ENCODE data around the gene KPNA6. TPM values are rescaled to one million over a fixed set of nuclear protein-coding genes. Genes with fewer than 3 reads are reported as not detected.

Gene KPNA6
- total RNA-seq, 1 donor from 2014 or later: 24.2 TPM

DNA sequence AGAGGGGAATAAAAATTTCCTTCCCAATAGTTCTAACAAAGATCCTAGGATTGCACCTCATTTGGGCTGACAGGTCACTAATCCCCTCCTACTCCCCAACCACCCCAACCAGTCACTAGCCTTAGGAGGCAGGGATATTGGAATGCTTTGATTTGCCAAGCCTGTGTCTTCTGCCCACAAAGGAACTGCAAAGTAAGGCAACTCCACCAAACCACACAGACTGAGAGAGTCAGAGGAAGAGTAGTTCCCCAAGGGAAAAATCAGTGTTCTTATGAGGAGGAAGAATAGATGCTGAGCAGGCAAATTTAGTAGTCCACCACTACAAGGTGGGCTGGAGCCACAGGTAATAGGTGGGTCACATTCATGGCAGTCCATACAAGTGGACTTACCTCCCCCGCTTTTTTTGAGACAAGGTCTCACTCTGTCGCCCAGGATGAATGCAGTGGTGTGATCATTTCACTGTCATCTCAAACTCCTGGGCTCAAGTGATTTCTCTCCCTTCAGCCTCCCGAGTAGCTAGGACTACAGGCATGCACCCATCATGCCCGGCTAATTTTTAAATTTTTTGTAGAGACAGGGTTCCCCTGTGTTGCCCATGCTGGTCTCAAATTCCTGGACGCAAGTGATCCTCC, 38.8 kb upstream of the KPNA6 start:
- DNase-seq (ENCODE audit: low read depth) (peak; percentile 26), FAIRE-seq (no peak)

DNA sequence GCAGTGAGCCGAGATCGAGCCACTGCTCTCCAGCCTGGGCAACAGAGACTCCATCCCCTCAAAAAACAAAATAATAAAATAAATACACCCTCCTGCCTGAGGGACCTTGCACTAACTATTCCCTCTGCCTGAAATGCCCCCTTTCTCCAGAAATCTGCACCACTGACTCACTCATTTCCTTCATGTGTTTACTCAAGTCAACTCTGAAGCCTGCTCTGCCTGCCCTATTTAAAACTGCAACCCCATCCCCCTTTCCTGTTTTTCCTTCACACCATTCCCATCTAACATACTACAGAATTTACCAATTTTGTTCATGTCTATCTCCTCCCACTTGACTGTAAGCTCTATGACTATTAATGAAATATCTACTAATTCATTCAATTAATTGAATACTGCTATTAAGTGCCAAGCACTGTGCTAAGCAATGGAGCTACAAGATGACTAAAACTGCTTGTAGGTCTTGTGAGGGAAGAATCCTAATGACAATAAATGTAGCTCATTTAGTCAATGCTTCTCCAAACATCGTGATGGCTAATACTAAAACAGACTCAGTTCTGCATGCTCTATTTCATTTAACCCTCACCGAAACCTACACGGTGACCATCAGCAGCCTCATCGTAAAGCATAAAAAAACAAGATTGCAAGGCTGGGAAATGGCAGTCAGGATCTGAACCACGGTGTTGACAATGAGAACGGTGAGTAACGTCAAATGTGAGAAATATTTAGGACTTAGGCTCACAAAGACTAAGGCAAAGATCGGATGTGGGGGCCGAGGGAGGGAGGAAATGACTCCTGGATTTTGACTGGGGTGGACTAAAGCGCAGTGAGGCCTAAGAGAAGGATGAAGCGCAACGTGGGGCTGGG, 35.9 kb upstream of the KPNA6 start:
- peaks cover 4% of the 10 kb centered on the region for H3K36me3 ChIP-seq (ENCODE audit: control insufficient read depth, insufficient read depth, low read length)
- no peak for FAIRE-seq
- peak; percentile 66 for DNase-seq (ENCODE audit: low read depth)
- TF ChIP-seq, protein P1, sequence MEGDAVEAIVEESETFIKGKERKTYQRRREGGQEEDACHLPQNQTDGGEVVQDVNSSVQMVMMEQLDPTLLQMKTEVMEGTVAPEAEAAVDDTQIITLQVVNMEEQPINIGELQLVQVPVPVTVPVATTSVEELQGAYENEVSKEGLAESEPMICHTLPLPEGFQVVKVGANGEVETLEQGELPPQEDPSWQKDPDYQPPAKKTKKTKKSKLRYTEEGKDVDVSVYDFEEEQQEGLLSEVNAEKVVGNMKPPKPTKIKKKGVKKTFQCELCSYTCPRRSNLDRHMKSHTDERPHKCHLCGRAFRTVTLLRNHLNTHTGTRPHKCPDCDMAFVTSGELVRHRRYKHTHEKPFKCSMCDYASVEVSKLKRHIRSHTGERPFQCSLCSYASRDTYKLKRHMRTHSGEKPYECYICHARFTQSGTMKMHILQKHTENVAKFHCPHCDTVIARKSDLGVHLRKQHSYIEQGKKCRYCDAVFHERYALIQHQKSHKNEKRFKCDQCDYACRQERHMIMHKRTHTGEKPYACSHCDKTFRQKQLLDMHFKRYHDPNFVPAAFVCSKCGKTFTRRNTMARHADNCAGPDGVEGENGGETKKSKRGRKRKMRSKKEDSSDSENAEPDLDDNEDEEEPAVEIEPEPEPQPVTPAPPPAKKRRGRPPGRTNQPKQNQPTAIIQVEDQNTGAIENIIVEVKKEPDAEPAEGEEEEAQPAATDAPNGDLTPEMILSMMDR (IDR thresholded peaks at IDR 0.05; ENCODE audit: insufficient read depth, low read length, severe bottlenecking): no peak
- H3K4me3 ChIP-seq (ENCODE audit: low read depth, low read length): peak overlapping the region; percentile 67
- no peaks in the 10 kb centered on the region for H3K27me3 ChIP-seq (ENCODE audit: control insufficient read depth, insufficient read depth, low read length)

More for the DNA sequence above, 38.8 kb upstream of the KPNA6 start:
- Histone ChIP-seq H3K4me3 (ENCODE audit: low read depth, low read length) (no peak overlapping the region), H3K36me3 (ENCODE audit: control insufficient read depth, insufficient read depth, low read length) (no peaks in the 10 kb centered on the region), H3K27me3 (ENCODE audit: control insufficient read depth, insufficient read depth, low read length) (no peaks in the 10 kb centered on the region)
- TF ChIP-seq, protein P1 (IDR thresholded peaks at IDR 0.05; ENCODE audit: insufficient read depth, low read length, severe bottlenecking): no peak

DNA sequence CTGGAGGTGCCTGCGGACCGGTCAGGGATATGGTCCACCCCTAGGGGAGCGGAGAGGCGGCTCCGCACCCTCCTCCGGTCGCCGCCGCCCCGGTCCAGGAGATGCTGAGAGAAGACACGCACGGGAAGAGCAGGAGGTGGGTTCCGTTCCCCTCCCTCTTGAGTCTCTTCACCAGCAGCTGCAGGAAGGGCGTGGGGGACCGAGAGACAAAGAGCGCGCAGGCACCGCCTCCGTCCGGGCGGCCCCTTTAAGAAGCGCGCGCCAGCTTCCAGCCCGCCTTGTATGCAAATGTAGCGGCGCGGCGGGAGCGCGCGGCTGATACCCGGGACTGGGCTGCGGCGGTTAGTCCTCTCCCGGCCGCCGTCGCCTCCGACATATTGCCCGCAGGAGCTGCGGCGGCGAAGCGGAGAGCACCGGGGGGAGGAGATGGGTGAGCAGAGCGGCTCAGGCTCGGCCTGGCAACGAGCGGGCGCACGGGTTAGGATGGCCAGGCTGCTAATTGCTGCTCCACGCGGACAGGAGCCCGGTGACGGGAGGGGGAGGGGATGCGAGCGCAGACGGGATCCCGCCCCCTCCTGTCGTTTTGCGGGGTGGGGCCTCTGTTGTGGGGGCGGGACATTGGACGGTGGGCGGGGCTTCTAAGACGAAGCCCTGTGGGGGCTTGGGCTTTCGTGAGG, 35.1 kb upstream of the KPNA6 start, which contains the start of gene TMEM39B:
Gene TMEM39B, plus strand, starts transcription at position 318 of the 677 bp plus-strand sequence. Its CDS starts 109 bp downstream, at position 427.
- FAIRE-seq (no peak), DNase-seq (ENCODE audit: low read depth) (peak; percentile 84)
- TF ChIP-seq, protein P1 (IDR thresholded peaks at IDR 0.05; ENCODE audit: insufficient read depth, low read length, severe bottlenecking): no peak
- H3K36me3 ChIP-seq (ENCODE audit: control insufficient read depth, insufficient read depth, low read length): peaks cover 8% of the 10 kb centered on the region
- no peaks in the 10 kb centered on the region for H3K27me3 ChIP-seq (ENCODE audit: control insufficient read depth, insufficient read depth, low read length)
- peak within 1 kb of the TSS; percentile 67 for H3K4me3 ChIP-seq (ENCODE audit: low read depth, low read length)

GRCh38 chr1:32073299-32074229, 34.3 kb upstream of the KPNA6 start:
- H3K27me3 ChIP-seq (ENCODE audit: control insufficient read depth, insufficient read depth, low read length): no peaks in the 10 kb centered on the region
- H3K36me3 ChIP-seq (ENCODE audit: control insufficient read depth, insufficient read depth, low read length): peaks cover 12% of the 10 kb centered on the region
- TF ChIP-seq, protein P1 (IDR thresholded peaks at IDR 0.05; ENCODE audit: insufficient read depth, low read length, severe bottlenecking): peak; percentile 23
- H3K4me3 ChIP-seq (ENCODE audit: low read depth, low read length): peak overlapping the region; percentile 67
- no peak for FAIRE-seq
- no peak for DNase-seq (ENCODE audit: low read depth)

DNA sequence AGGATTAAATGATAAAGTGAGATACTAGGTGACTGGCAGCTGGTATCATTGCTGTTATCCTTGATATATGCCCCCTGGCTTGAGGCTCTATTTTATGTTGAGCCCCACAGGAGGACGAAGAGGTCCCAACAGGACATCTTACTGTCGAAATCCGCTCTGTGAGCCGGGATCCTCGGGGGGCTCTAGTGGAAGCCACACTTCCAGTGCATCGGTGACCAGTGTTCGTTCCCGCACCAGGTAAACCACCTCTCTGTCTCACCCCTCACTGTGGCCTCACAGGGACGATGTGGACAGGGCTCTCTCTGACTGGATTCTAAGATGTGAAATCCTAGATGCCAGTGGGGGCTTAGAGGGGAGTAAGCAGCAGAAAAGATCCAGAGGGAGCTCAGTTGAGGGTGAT, 33.0 kb upstream of the KPNA6 start:
- DNase-seq (ENCODE audit: low read depth) (no peak), FAIRE-seq (no peak)
- Histone ChIP-seq H3K27me3 (ENCODE audit: control insufficient read depth, insufficient read depth, low read length) (no peaks in the 10 kb centered on the region), H3K36me3 (ENCODE audit: control insufficient read depth, insufficient read depth, low read length) (peaks cover 12% of the 10 kb centered on the region), H3K4me3 (ENCODE audit: low read depth, low read length) (no peak overlapping the region)
- TF ChIP-seq, protein P1 (IDR thresholded peaks at IDR 0.05; ENCODE audit: insufficient read depth, low read length, severe bottlenecking): no peak

Measured in bronchial epithelial cell (primary cell).